Measurements from ENCODE around the gene SLC25A39.

DNA sequence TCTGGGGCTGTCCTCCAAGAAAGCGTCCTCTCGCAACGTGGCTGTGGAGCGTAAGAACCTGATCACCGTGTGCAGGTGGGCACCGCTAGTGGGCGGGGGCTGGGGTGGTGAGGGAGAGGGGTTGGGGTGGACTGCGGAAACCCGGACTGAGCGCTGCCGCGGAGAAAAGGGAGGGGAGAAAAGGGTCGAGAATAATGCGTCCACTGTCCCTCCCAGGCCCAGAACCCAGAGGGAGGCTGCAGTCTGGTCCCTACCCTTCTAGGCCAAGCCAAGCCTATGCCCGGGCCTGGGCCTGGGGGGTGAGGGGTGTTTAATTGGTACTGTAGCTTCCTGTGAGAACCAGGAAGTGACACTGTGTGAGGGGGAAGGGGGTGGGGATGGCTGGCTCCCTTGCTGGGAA, 15.8 kb downstream of the SLC25A39 start:
- TF ChIP-seq, protein P1, sequence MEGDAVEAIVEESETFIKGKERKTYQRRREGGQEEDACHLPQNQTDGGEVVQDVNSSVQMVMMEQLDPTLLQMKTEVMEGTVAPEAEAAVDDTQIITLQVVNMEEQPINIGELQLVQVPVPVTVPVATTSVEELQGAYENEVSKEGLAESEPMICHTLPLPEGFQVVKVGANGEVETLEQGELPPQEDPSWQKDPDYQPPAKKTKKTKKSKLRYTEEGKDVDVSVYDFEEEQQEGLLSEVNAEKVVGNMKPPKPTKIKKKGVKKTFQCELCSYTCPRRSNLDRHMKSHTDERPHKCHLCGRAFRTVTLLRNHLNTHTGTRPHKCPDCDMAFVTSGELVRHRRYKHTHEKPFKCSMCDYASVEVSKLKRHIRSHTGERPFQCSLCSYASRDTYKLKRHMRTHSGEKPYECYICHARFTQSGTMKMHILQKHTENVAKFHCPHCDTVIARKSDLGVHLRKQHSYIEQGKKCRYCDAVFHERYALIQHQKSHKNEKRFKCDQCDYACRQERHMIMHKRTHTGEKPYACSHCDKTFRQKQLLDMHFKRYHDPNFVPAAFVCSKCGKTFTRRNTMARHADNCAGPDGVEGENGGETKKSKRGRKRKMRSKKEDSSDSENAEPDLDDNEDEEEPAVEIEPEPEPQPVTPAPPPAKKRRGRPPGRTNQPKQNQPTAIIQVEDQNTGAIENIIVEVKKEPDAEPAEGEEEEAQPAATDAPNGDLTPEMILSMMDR (IDR thresholded peaks at IDR 0.05), result no peak
- TF ChIP-seq POLR2A (IDR thresholded peaks at IDR 0.05), result no peak

All from adrenal gland (tissue), 5 donors.